Measurements from ENCODE around the gene TMEM125. TPM values are rescaled to one million over a fixed set of nuclear protein-coding genes. Genes with fewer than 3 reads are reported as not detected.
A peak's percentile ranks its signal among the peaks of the same experiment; 100 is the strongest.

The TMEM125 gene
- 19.8 and 51.7 TPM in 2 replicates for total RNA-seq (ENCODE audit: low replicate concordance)
- long read RNA-seq, partial matches to known transcripts = 121 of 129 reads
- long read RNA-seq, other reads (novel, unspliced or antisense) = 4 of 129 reads

DNA sequence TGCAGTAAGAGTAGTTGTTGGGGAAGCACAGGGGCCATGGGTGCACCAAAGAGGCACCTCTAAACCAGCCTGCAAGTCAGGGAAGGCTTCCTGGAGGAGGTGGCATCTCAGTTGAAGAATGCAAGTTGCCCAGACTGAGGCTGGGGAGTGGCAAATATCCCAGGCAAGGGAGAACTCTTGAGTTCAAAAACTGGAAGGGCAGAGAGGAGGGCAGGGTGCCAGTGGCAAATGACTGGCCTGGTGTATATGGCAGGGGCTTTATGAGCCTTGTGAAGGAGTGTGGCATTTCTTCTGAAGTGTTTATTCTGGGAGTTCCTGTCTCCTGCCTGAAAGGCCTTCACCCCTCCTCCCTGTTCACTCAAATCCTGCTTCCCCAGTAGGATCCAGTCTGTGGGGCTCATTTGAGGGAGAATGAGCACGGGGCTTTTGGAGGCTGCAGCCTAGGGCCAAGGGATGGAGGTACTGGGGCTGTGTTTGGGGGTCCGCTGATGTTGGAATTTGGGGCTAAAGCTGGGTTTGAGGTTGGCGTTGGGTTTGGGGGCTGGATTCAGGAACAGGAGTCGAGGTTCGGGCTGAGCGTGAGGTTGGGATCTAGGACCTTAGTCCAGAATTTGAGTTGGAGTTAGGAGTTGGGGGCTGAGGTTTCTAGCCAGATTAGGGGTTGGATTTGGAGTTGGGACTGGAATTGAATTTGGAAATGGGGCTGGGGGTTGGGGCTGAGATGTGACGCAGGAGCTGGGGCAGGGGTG lies at the start of gene TMEM125:
Gene TMEM125, plus strand, starts transcription at position 357 of the 749 bp plus-strand sequence. CDS start 2,740 bp downstream, outside the sequence.
- no peak for TF ChIP-seq CTCF (conservative IDR thresholded peaks at IDR 0.05)
- H3K27ac Mint-ChIP-seq = peak within 1 kb of the TSS; percentile 99

GRCh38 chr1:43220905-43221778 lies 48.6 kb upstream of the TMEM125 start:
- Mint-ChIP-seq H3K4me1 (ENCODE audit: unreplicated experiment) (no peaks in the 10 kb centered on the region), H3K9me3 (no peaks in the 10 kb centered on the region), H3K36me3 (no peaks in the 10 kb centered on the region), H3K27me3 (peaks cover 14% of the 10 kb centered on the region), H3K27ac (no peak overlapping the region), H3K4me3 (no peak overlapping the region)
- TF ChIP-seq CTCF (conservative IDR thresholded peaks at IDR 0.05) = no peak
- no peak for DNase-seq (ENCODE audit: extremely low spot score, unreplicated experiment)

More for the DNA sequence above, at the start of gene TMEM125:
- no peak for DNase-seq (ENCODE audit: extremely low spot score, unreplicated experiment)
- no peaks in the 10 kb centered on the region for H3K9me3 Mint-ChIP-seq
- peaks cover 24% of the 10 kb centered on the region for H3K4me1 Mint-ChIP-seq (ENCODE audit: unreplicated experiment)
- H3K27me3 Mint-ChIP-seq = peaks cover 3% of the 10 kb centered on the region
- peak within 1 kb of the TSS; percentile 93 for H3K4me3 Mint-ChIP-seq
- peaks cover 4% of the 10 kb centered on the region for H3K36me3 Mint-ChIP-seq

DNA sequence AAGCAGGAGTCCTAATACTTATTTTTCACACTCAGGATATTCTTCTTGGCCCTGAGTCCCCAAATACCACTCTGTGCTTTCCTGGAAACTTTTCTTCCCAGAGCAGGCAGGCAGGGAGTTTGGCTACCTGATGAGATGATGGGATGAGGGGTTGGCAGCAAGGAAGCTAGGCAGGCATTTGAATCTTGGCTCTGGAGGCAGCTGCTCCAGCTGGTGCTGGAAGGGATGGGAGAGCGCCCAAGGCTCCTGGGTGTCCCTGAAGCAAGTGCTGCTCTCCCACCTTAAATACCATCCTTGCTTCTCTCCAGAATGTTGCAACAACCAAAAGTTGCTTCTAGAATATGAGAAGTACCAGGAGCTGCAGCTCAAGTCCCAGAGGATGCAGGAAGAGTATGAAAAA lies 48.0 kb upstream of the TMEM125 start:
- Mint-ChIP-seq H3K4me1 (ENCODE audit: unreplicated experiment) (no peaks in the 10 kb centered on the region), H3K36me3 (no peaks in the 10 kb centered on the region), H3K4me3 (no peak overlapping the region), H3K27ac (no peak overlapping the region), H3K9me3 (no peaks in the 10 kb centered on the region), H3K27me3 (peaks cover 14% of the 10 kb centered on the region)
- TF ChIP-seq CTCF (conservative IDR thresholded peaks at IDR 0.05) = no peak
- DNase-seq (ENCODE audit: extremely low spot score, unreplicated experiment) = no peak

GRCh38 chr1:43222879-43223278 lies 46.9 kb upstream of the TMEM125 start:
- no peak overlapping the region for H3K4me3 Mint-ChIP-seq

More at GRCh38 chr1:43222879-43223278, 46.9 kb upstream of the TMEM125 start:
- Mint-ChIP-seq H3K27me3 (peaks cover 14% of the 10 kb centered on the region), H3K36me3 (no peaks in the 10 kb centered on the region), H3K27ac (no peak overlapping the region), H3K9me3 (no peaks in the 10 kb centered on the region), H3K4me1 (ENCODE audit: unreplicated experiment) (peaks cover 8% of the 10 kb centered on the region)
- no peak for TF ChIP-seq CTCF (conservative IDR thresholded peaks at IDR 0.05)
- DNase-seq (ENCODE audit: extremely low spot score, unreplicated experiment) = no peak
